NCI-H1048 (cell line): ENCODE measurements around the gene KIF7.

ENCODE experiments used
- DNase-seq: peaks from one replicate; lab custom pipeline; 2025; lab: John Stamatoyannopoulos, UW

KIF7 gene

DNA sequence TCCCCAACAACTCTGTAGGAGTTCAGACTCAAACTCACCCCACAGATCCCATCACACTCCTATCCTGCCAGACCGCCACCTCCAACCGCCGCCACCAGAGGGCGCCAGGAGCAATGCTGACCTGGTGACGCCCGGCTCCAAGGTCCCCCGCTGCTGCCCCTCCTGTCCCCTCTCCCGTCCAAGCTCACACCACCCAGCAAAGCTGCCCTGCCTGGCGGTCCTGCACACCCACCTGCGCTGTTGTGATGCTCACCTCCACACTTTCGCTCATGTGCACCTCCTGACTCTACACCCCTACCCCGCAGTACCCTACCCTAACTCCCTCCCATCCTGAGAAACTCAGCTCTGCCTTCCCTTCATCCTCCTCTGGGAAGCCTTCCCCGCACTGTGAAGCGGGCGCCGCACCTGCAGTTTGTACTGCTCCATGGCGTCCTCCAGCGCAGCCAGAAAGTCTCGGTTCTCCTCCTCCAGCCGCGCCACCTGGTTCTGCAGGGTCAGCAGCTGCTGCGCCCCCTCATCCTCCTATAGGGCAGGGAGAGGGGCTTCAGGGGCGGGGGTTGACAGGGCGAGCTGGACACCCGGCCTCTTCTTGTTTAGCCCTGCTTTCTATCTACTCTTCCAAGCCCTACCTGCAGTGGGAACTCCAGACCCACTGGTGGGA, 7.9 kb downstream of the KIF7 start:
- DNase-seq, result no peak

- DNase-seq, result no peak
These were observed 8.7 kb downstream of the KIF7 start for GRCh38 chr15:89646416-89647141.

DNA sequence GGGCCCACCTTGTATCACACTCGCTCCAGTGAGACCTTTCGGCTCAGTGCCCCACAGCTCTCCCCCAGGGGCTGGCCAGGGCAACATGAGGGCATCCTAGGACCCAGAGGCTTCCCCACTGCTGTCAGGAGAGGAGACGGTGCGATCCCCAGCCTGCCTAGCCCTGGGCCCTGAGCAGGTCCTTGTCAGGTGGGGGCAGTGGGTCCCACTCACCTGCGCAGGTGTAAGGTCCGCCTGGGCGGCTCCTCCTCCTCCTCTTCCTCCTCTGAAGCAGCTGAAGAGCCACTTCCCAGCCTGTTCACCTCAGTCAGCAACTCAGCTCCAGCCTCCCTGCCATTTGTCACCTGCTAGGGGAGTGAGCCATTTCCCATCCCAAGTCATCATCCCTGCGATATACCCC, 9.6 kb downstream of the KIF7 start:
- no peak for DNase-seq

- DNase-seq, result no peak
These were observed 13.2 kb downstream of the KIF7 start for GRCh38 chr15:89642106-89642505.

GRCh38 chr15:89641053-89641452, 14.2 kb downstream of the KIF7 start:
- DNase-seq, result no peak

- no peak for DNase-seq
These were observed 15.0 kb downstream of the KIF7 start for GRCh38 chr15:89640245-89640644.

- no peak for DNase-seq
These were observed 21.7 kb downstream of the KIF7 start for GRCh38 chr15:89633585-89633984.

GRCh38 chr15:89632563-89633430, 22.5 kb downstream of the KIF7 start:
- no peak for DNase-seq

- no peak for DNase-seq
These were observed 23.4 kb downstream of the KIF7 start for GRCh38 chr15:89631902-89632264.

DNA sequence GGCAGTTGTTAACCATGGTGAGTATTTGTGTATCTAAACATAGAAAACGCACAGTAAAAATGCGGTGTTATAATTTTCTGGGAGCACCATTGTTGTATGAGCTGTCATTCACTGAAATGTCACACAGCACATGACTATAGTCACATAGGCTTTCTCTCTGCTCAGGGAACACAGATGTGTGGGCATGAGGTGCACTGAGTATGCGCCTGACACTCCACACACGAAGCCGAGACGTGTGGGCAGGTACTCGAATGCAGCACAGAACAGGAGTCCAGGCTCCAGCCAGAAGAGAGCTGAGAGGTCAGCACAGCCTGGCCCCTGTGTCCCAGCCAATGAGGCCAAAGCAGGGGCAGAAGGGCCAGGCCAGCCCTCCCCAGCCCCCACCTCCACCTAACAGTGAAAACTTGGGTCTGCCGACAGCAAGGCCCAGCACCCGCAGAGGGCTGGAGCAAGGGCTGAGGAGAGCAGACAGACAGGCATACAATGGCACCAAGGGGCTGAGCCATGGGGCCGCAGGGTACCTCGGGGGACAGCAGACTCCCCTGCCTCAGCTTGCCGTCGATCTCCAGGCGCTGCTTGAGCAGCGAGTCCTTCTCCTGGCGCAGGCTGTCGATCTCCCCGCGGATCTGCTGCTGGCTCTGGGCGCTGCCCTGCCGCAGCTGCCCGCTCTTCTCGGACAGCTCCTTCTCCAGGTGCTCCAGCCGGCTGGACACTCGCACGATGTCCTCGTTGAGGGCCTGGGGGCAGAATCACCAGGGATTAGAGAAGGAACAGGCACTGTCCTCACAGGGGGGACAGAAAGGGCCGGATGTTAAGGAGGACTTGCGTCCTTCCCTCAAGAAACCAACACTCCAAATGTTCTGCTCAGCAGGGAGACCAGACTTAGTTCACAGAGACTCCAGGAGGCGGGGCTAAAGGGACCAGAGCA, 24.0 kb downstream of the KIF7 start:
- DNase-seq, result no peak

- no peak for DNase-seq
These were observed 25.0 kb downstream of the KIF7 start for GRCh38 chr15:89630260-89630659.

DNA sequence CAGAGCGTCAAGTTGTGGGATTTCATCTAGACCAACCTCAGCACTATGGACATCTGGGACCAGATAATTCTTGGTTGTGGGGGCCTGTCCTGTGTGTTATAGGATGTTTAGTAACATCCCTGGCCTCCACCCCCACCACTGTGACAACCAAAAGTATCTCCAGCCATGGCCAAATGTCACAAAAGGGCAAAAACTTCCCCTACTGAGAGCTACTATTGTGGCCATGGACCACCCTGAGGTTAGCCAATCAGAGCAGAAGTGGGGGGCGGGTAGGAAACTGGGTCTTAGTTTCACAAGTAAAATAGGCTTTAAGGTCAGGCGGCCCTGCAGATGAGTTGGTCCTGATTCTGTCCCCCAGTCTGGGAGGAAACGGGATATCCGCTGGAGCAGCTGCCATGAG, 25.4 kb downstream of the KIF7 start:
- no peak for DNase-seq

DNA sequence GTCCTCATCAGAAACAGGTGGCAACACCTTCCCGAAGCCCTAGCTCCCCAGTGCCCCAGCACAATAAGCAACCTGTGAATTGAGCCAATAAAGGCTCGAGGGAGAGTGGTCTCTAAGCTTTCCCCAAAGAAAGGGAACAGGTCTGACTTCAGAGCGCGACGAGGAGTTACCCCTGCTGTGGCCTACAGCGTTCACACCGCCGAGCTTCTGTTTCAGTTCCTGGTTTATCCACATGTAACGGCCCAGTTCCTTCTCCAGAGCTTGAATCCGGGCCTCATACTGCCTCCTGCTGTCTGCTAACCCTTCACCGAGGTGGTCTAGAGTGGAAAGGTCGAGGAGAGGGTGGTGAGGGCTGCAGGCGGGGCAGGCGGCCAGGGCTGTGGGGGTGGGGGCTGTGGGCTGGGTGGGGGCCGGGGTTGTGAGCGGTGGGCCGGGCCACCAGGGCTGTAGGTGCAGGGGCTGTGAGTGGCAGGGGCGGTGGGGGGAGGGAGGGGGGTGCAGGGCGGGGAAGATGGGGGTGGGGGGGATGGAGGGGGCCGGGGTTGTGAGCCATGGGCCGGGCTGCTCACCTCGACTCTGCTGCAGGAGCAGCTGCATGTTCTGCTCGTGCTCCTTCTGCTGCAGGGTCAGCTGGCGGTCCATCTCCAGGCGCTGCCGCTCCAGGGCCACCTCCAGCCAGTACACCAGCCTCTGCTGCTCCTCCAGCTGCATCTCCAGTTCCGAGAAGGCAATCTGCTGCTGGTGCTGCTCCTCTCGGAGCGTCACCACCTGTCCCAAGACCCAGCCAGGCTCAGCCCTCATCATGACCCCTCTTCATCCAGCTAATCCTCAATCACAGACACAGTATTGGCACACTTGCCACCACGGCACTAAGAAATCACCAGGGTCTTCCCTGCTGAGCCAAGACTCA, 26.2 kb downstream of the KIF7 start:
- DNase-seq, result no peak

- DNase-seq, result no peak
These were observed 27.0 kb downstream of the KIF7 start for GRCh38 chr15:89628301-89628700.

GRCh38 chr15:89627256-89627970, 27.9 kb downstream of the KIF7 start:
- no peak for DNase-seq

GRCh38 chr15:89625716-89626115, 29.6 kb downstream of the KIF7 start:
- DNase-seq, result no peak

DNA sequence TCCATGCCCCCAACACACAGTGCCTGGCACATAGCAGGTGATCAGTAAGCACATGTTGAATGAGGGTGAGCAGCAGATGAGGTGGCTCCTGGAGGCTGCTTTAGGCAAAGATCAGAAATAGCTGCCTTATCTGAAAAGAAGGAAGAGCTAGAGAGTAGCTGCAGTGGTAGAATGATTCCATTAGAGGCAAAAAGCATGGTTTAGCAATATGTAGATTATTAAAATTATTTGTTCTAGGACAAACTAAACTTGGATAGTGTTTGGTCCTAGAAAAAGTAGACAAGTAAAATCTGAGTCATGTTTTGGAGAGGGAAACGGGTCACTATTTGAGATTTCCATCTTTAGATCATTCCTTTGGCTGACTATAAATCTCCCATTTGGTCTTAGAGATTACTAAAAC, 32.1 kb downstream of the KIF7 start:
- DNase-seq, result no peak

GRCh38 chr15:89621547-89621946, 33.7 kb downstream of the KIF7 start:
- DNase-seq, result no peak

GRCh38 chr15:89616228-89616627, 39.0 kb downstream of the KIF7 start:
- no peak for DNase-seq

DNA sequence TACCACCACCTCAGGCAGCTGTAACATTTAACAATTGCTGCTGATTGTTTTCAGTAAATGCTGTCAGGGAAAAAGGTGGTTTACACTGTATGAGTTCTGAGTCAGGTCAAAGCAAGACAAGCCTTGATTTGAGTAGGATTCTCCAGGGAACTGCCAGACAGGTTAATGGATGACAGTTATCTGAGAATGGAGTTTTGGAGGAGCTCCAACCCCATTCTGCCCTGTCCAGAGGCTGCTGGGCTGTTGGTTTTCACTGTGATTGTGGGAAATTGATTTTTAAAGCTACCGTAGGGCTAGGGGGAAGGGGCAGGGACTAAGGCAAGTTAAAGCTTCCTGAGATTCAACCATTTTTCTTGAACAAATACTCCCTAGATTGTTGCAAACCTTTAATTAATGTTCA, 40.1 kb downstream of the KIF7 start:
- no peak for DNase-seq
